Calu3 (cell line): ENCODE data around the gene ECE2. TPM values are rescaled to one million over a fixed set of nuclear protein-coding genes. Genes with fewer than 3 reads are reported as not detected.

ENCODE experiments used
- BruUV-seq: library from RNA; stranded (reverse); fragments of 400-500 nt; replicated peaks from 2 replicates; lab custom pipeline; 2021; lab: Mats Ljungman, UMichigan
- CTCF ChIA-PET: fragments of 300-600 bp; sonication (Branson Sonifier 250); formaldehyde crosslinking; loops from one replicate; lab custom pipeline; 2022; ENCODE audit warnings: antibody characterized with exemption; lab: Charles Lee
- DNase-seq: peaks from one replicate; pipeline ENCODE4 v3.0.0; 2022
- H3K27ac Mint-ChIP-seq: one replicate; pipeline ENCODE4 v1.8.0; 2022; ENCODE audit warnings: mixed read lengths; ENCODE audit not compliant: unreplicated experiment
- H3K27me3 Mint-ChIP-seq: one replicate; pipeline ENCODE4 v1.8.0; 2022; ENCODE audit warnings: mixed read lengths; ENCODE audit not compliant: unreplicated experiment
- H3K36me3 Mint-ChIP-seq: one replicate; pipeline ENCODE4 v1.8.0; 2022; ENCODE audit warnings: mild to moderate bottlenecking, moderate library complexity, mixed read lengths; ENCODE audit not compliant: insufficient read depth, unreplicated experiment
- H3K4me1 Mint-ChIP-seq: one replicate; pipeline ENCODE4 v1.8.0; 2022; ENCODE audit warnings: mild to moderate bottlenecking, low read depth, mixed read lengths; ENCODE audit not compliant: unreplicated experiment
- H3K4me3 Mint-ChIP-seq: one replicate; pipeline ENCODE4 v1.8.0; 2022; ENCODE audit warnings: mild to moderate bottlenecking, low read depth, moderate library complexity, mixed read lengths; ENCODE audit not compliant: unreplicated experiment
- H3K9me3 Mint-ChIP-seq: one replicate; pipeline ENCODE4 v1.8.0; 2022; ENCODE audit warnings: low read depth, mixed read lengths; ENCODE audit not compliant: unreplicated experiment
- CTCF ChIP-seq: fragments of 200-600 bp; IDR thresholded peaks from one replicate; pipeline ENCODE4 v1.8.0; 2022; ENCODE audit warnings: antibody characterized with exemption; ENCODE audit not compliant: unreplicated experiment
- intact Hi-C: fragments of 100-400 bp; cut with micrococcal nuclease; formaldehyde crosslinking; loops from one replicate; pipeline ENCODE4 v1.10.0; 2022; ENCODE audit not compliant: unreplicated experiment
- total RNA-seq: library from RNA; stranded (reverse); gene quantifications from 2 replicates; pipeline ENCODE4 v1.2.3, GENCODE V29; 2022

The ECE2 gene
- total RNA-seq, 1 experiment from 2014 or later = not detected

DNA sequence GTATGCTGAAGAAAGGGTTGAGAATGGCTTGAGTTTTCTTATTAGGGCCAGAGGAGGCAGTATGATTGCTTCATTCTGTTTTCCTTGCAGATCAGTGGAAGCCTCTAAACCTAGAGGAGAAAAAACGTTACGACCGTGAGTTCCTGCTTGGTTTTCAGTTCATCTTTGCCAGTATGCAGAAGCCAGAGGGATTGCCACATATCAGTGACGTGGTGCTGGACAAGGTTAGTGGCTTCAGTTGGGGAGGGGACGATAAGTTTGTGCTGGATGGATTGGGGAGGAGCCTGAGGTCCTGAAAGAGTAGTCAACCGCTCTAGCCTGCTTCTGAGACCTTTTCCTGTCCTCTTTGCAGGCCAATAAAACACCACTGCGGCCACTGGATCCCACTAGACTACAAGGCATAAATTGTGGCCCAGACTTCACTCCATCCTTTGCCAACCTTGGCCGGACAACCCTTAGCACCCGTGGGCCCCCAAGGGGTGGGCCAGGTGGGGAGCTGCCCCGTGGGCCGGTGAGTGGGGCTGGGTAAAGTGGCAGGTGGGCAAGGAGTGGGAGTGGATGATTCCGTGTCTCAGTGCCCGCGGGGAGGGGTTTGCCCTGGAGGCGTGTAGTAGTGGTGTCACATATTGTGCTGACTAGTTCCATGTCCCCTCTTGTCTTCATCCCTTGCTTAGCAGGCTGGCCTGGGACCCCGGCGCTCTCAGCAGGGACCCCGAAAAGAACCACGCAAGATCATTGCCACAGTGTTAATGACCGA is 47.1 kb downstream of the ECE2 start:
- intact Hi-C loops = no loop called here
- TF ChIP-seq CTCF = no peak
- peaks cover 37% of the 10 kb centered on the region for H3K4me1 Mint-ChIP-seq
- H3K9me3 Mint-ChIP-seq = no peaks in the 10 kb centered on the region
- no peak overlapping the region for H3K4me3 Mint-ChIP-seq
- no peak for DNase-seq
- H3K27me3 Mint-ChIP-seq = no peaks in the 10 kb centered on the region
- CTCF ChIA-PET = no interaction called here
- H3K27ac Mint-ChIP-seq = peak overlapping the region; percentile 29
- BruUV-seq = no TSS peak
- peaks cover 98% of the 10 kb centered on the region for H3K36me3 Mint-ChIP-seq

DNA sequence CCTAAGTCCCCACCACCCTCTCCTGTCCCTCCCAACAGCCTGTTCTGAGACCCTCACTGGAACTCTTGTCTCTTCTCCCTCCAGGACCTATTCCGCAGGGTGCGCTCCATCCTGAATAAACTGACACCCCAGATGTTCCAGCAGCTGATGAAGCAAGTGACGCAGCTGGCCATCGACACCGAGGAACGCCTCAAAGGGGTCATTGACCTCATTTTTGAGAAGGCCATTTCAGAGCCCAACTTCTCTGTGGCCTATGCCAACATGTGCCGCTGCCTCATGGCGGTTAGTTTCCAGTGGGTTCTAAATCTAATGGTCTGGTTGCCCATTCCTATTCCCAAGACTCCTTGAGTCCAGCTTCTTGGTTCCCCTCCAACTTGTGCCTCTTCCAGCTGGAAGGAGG is 47.9 kb downstream of the ECE2 start:
- no peak for TF ChIP-seq CTCF
- Mint-ChIP-seq H3K9me3 (no peaks in the 10 kb centered on the region), H3K27me3 (no peaks in the 10 kb centered on the region), H3K4me3 (no peak overlapping the region), H3K4me1 (peaks cover 33% of the 10 kb centered on the region), H3K27ac (no peak overlapping the region), H3K36me3 (peaks cover 100% of the 10 kb centered on the region)
- no TSS peak for BruUV-seq
- CTCF ChIA-PET = no interaction called here
- no peak for DNase-seq
- intact Hi-C loops = no loop called here

DNA sequence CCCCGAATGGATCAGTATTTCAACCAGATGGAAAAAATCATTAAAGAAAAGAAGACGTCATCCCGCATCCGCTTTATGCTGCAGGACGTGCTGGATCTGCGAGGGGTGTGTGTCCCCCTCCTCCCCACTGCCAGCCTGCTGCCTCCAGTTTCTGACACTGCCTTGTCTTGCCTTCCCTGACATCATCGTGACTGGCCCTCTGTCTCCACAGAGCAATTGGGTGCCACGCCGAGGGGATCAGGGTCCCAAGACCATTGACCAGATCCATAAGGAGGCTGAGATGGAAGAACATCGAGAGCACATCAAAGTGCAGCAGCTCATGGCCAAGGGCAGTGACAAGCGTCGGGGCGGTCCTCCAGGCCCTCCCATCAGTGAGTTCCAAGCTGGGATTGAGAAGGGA is 49.4 kb downstream of the ECE2 start:
- Mint-ChIP-seq H3K27me3 (no peaks in the 10 kb centered on the region), H3K9me3 (no peaks in the 10 kb centered on the region), H3K4me3 (no peak overlapping the region), H3K27ac (no peak overlapping the region), H3K4me1 (peaks cover 33% of the 10 kb centered on the region), H3K36me3 (peaks cover 100% of the 10 kb centered on the region)
- no peak for TF ChIP-seq CTCF
- no TSS peak for BruUV-seq
- intact Hi-C loops = no loop called here
- DNase-seq = no peak
- CTCF ChIA-PET = no interaction called here

GRCh38 chr3:184325715-184326369 is 50.0 kb downstream of the ECE2 start:
- peaks cover 31% of the 10 kb centered on the region for H3K4me1 Mint-ChIP-seq
- no peaks in the 10 kb centered on the region for H3K9me3 Mint-ChIP-seq
- intact Hi-C loops = no loop called here
- no peak overlapping the region for H3K4me3 Mint-ChIP-seq
- H3K27ac Mint-ChIP-seq = no peak overlapping the region
- CTCF ChIA-PET = no interaction called here
- DNase-seq = no peak
- BruUV-seq = no TSS peak
- no peak for TF ChIP-seq CTCF
- peaks cover 100% of the 10 kb centered on the region for H3K36me3 Mint-ChIP-seq
- no peaks in the 10 kb centered on the region for H3K27me3 Mint-ChIP-seq
